GM23338 (cell line): ENCODE data around the gene RIMS1. TPM values are rescaled to one million over a fixed set of nuclear protein-coding genes. Genes with fewer than 3 reads are reported as not detected.

ENCODE experiments used
- ATAC-seq: fragments of 200-7000 bp; cut with Tn5 transposase; 3 replicates; pipeline ENCODE4 v1.9.1; 2020
- DNase-seq: peaks from one replicate; pipeline ENCODE4 v3.0.0-alpha.2; 2015; ENCODE audit warnings: low spot score
- H2AFZ ChIP-seq: fragments of 200-600 bp; sonication (generic); 2 replicates; pipeline ENCODE4 v1.8.0; 2016; ENCODE audit warnings: antibody characterized with exemption, mild to moderate bottlenecking, moderate library complexity
- H3F3A ChIP-seq: fragments of 200-600 bp; sonication (generic); replicated peaks from 2 replicates; pipeline ENCODE4 v1.8.0; 2017; ENCODE audit warnings: antibody characterized with exemption, mixed run types, low read depth
- H3K27ac ChIP-seq: fragments of 200-600 bp; sonication (generic); 2 replicates; pipeline ENCODE4 v1.6.1; 2016; ENCODE audit warnings: low read depth
- H3K27me3 ChIP-seq: fragments of 200-600 bp; sonication (generic); 2 replicates; pipeline ENCODE4 v1.8.0; 2016; ENCODE audit warnings: mild to moderate bottlenecking, mixed run types, moderate library complexity; ENCODE audit not compliant: insufficient read depth
- H3K36me3 ChIP-seq: fragments of 200-600 bp; sonication (generic); 2 replicates; pipeline ENCODE4 v1.8.0; 2016; ENCODE audit warnings: mild to moderate bottlenecking; ENCODE audit not compliant: insufficient read depth
- H3K4me1 ChIP-seq: fragments of 200-600 bp; sonication (generic); 2 replicates; pipeline ENCODE4 v1.8.0; 2016; ENCODE audit warnings: mild to moderate bottlenecking, moderate library complexity; ENCODE audit not compliant: insufficient read depth
- H3K4me2 ChIP-seq: fragments of 200-600 bp; sonication (generic); 2 replicates; pipeline ENCODE4 v1.7.1; 2017; ENCODE audit warnings: mixed run types
- H3K4me3 ChIP-seq: fragments of 200-600 bp; sonication (generic); 2 replicates; pipeline ENCODE4 v1.6.1; 2016; ENCODE audit warnings: mixed run types
- H3K79me2 ChIP-seq: fragments of 200-600 bp; sonication (generic); replicated peaks from 2 replicates; pipeline ENCODE4 v1.8.0; 2017; ENCODE audit warnings: mild to moderate bottlenecking; ENCODE audit not compliant: insufficient read depth
- H3K9me2 ChIP-seq: fragments of 200-600 bp; sonication (generic); 2 replicates; pipeline ENCODE4 v1.8.0; 2017; ENCODE audit not compliant: insufficient read depth
- H4K20me1 ChIP-seq: fragments of 200-600 bp; sonication (generic); replicated peaks from 2 replicates; pipeline ENCODE4 v1.8.0; 2017; ENCODE audit warnings: mild to moderate bottlenecking; ENCODE audit not compliant: insufficient read depth
- H3K27ac Mint-ChIP-seq: 2 replicates; pipeline ENCODE4 v1.8.0; 2020; ENCODE audit warnings: inconsistent platforms, mild to moderate bottlenecking, moderate library complexity, mixed read lengths
- H3K27me3 Mint-ChIP-seq: 3 replicates; pipeline ENCODE4 v1.8.0; 2022; ENCODE audit warnings: low read depth, mild to moderate bottlenecking, moderate library complexity, mixed read lengths, inconsistent platforms; ENCODE audit not compliant: insufficient read depth, poor library complexity
- H3K36me3 Mint-ChIP-seq: 3 replicates; pipeline ENCODE4 v1.8.0; 2021; ENCODE audit warnings: low read depth, mild to moderate bottlenecking, inconsistent platforms, moderate library complexity, mixed read lengths
- H3K4me1 Mint-ChIP-seq: 3 replicates; pipeline ENCODE4 v1.8.0; 2020; ENCODE audit warnings: mild to moderate bottlenecking, inconsistent platforms, mixed read lengths
- H3K4me3 Mint-ChIP-seq: 3 replicates; pipeline ENCODE4 v1.8.0; 2021; ENCODE audit warnings: moderate library complexity, mild to moderate bottlenecking, inconsistent platforms, mixed read lengths
- H3K9me3 Mint-ChIP-seq: 3 replicates; pipeline ENCODE4 v1.8.0; 2020; ENCODE audit warnings: moderate library complexity, mild to moderate bottlenecking, inconsistent platforms, mixed read lengths
- CREB1 ChIP-seq: fragments of 250-450 bp; sonication (Bioruptor Pico); IDR thresholded peaks from 2 replicates; pipeline ENCODE4 v1.5.0; 2020; ENCODE audit warnings: low read depth, mild to moderate bottlenecking, moderate library complexity
- CTCF ChIP-seq, 2 experiments: fragments of 200-600 bp in 1 of 2; sonication (generic) in 1 of 2; conservative IDR thresholded peaks; 2 replicates each; pipeline versions ENCODE4 v1.5.1 to v1.6.1; 2016 to 2017; ENCODE audit warnings: antibody characterized with exemption in 2 of 2, low read depth in 2 of 2, mild to moderate bottlenecking in 2 of 2, moderate library complexity in 1 of 2
- ETS1 ChIP-seq: IDR thresholded peaks from 2 replicates; pipeline ENCODE4 v1.6.1; 2016; ENCODE audit warnings: antibody characterized with exemption
- EZH2phosphoT487 ChIP-seq: fragments of 200-600 bp; sonication (generic); IDR thresholded peaks from one replicate; pipeline ENCODE4 v1.8.1; 2018; ENCODE audit warnings: antibody characterized with exemption; ENCODE audit not compliant: unreplicated experiment
- JUNB ChIP-seq: IDR thresholded peaks from one replicate; pipeline ENCODE4 v1.6.1; 2016; ENCODE audit warnings: antibody characterized with exemption; ENCODE audit not compliant: unreplicated experiment
- NANOG ChIP-seq: IDR thresholded peaks from 2 replicates; pipeline ENCODE4 v1.6.1; 2016; ENCODE audit warnings: antibody characterized with exemption, borderline replicate concordance
- POLR2AphosphoS5 ChIP-seq: IDR thresholded peaks from 2 replicates; pipeline ENCODE4 v1.6.1; 2016; ENCODE audit warnings: antibody characterized with exemption, low read depth
- REST ChIP-seq: IDR thresholded peaks from one replicate; pipeline ENCODE4 v1.6.1; 2018; ENCODE audit warnings: antibody characterized with exemption; ENCODE audit not compliant: unreplicated experiment
- STAT1 ChIP-seq: IDR thresholded peaks from one replicate; pipeline ENCODE4 v1.6.1; 2016; ENCODE audit warnings: antibody characterized with exemption; ENCODE audit not compliant: unreplicated experiment
- ZNF114 ChIP-seq: fragments of 250-450 bp; sonication (Bioruptor Pico); IDR thresholded peaks from 2 replicates; pipeline ENCODE4 v1.5.0; 2020; ENCODE audit warnings: mild to moderate bottlenecking, moderate library complexity
- polyA plus RNA-seq: library from polyadenylated mRNA; unstranded; fragments of >200 nt; fragmentation: Nextera tagmentation; extraction: Ambion mirVana; gene quantifications from 2 replicates; pipeline ENCODE4 v1.2.1, GENCODE V29; 2016
- total RNA-seq: library from RNA; depleted of rRNA; stranded (reverse); fragments of >200 nt; shearing (Covaris generic); gene quantifications from 2 replicates; pipeline ENCODE4 v1.2.3, GENCODE V29; 2014

RIMS1 gene
- total and polyA plus RNA-seq, 2 experiments from 2014 or later = 0.89 to 4.0 TPM

- no peak for TF ChIP-seq REST
- TF ChIP-seq POLR2AphosphoS5 = no peak
- TF ChIP-seq ETS1 = no peak
- TF ChIP-seq ZNF114 (CRISPR knock-in tag) = no peak
- TF ChIP-seq STAT1 = no peak
Measured at GRCh38 chr6:72365773-72366172, 479.4 kb downstream of the RIMS1 start (continued).

- Histone ChIP-seq H3K27me3 (no peaks in the 10 kb centered on the region), H3K9me2 (no peaks in the 10 kb centered on the region), H3K4me3 (no peak overlapping the region), H3K4me2 (no peak overlapping the region), H3F3A (no peaks in the 10 kb centered on the region), H3K27ac (no peak overlapping the region), H3K4me1 (no peaks in the 10 kb centered on the region), H2AFZ (no peak overlapping the region), H3K36me3 (no peaks in the 10 kb centered on the region), H3K79me2 (no peaks in the 10 kb centered on the region), H4K20me1 (no peaks in the 10 kb centered on the region)
- ATAC-seq = no peak
- Mint-ChIP-seq H3K9me3 (no peaks in the 10 kb centered on the region), H3K36me3 (no peaks in the 10 kb centered on the region), H3K27me3 (peaks cover 1% of the 10 kb centered on the region), H3K27ac (no peak overlapping the region), H3K4me1 (peaks cover 6% of the 10 kb centered on the region), H3K4me3 (no peak overlapping the region)
- DNase-seq = no peak
- TF ChIP-seq ETS1 (no peak), NANOG (no peak), CTCF (conservative IDR thresholded peaks at IDR 0.05; ENCODE audit: low read depth in 2 of 2) (no peak), JUNB (no peak), CREB1 (CRISPR knock-in tag) (no peak), EZH2phosphoT487 (no peak), ZNF114 (CRISPR knock-in tag) (no peak), STAT1 (no peak), POLR2AphosphoS5 (no peak), REST (no peak)
Measured at GRCh38 chr6:72367439-72367838, 481.1 kb downstream of the RIMS1 start.
